Psoas muscle (tissue), 8 donors: ENCODE measurements around the gene POLR2E. TPM values are rescaled to one million over a fixed set of nuclear protein-coding genes. Genes with fewer than 3 reads are reported as not detected.

Source experiments
- ATAC-seq, 4 donors: fragments of 200-7000 bp; cut with Tn5 transposase; one replicate each; pipeline ENCODE4 v1.9.1; 2020; ENCODE audit warnings: moderate library complexity in 3 of 4, mild to moderate bottlenecking in 2 of 4
- DNase-seq, 2 donors: peaks; one replicate each; pipeline ENCODE4 v3.0.0-alpha.2; 2020
- H3K27ac ChIP-seq: fragments of 200-600 bp; one replicate; pipeline ENCODE4 v1.8.0; 2022
- H3K27me3 ChIP-seq, 3 donors: fragments of 200-600 bp in 1 of 3; one replicate each; pipeline versions ENCODE4 v1.6.1 to v1.8.0; 2013 to 2022; ENCODE audit warnings: low read length in 2 of 3, mild to moderate bottlenecking in 2 of 3, moderate library complexity in 1 of 3; ENCODE audit not compliant: insufficient read depth in 3 of 3
- H3K36me3 ChIP-seq, 2 donors: fragments of 200-600 bp in 1 of 2; one replicate each; pipeline versions ENCODE4 v1.6.1 to v1.8.0; 2013 to 2022; ENCODE audit warnings: low read depth in 1 of 2, mild to moderate bottlenecking in 1 of 2, moderate library complexity in 1 of 2; ENCODE audit not compliant: insufficient read depth in 1 of 2
- H3K4me1 ChIP-seq: fragments of 200-600 bp; one replicate; pipeline ENCODE4 v1.8.0; 2022
- H3K4me3 ChIP-seq: fragments of 200-600 bp; one replicate; pipeline ENCODE4 v1.8.0; 2022; ENCODE audit warnings: mild to moderate bottlenecking
- H3K9me3 ChIP-seq: fragments of 200-600 bp; one replicate; pipeline ENCODE4 v1.8.0; 2022
- whole genome bisulfite sequencing, 3 donors: extraction: QIAGEN DNeasy Blood & Tissue Kit; methylation state at CpG; one replicate each; pipeline versions ENCODE4 v1.1.6 to v1.1.7; 2013; 5-methylcytosine and 5-hydroxymethylcytosine counted together
- intact Hi-C, 2 donors: fragments of 100-400 bp; cut with DNase I; formaldehyde crosslinking; loops; one replicate each; pipeline versions ENCODE4 v1.11.0 to v1.14.2; 2022
- polyA plus RNA-seq, 3 donors: library from polyadenylated mRNA; stranded (reverse); fragments of 200-250 nt; gene quantifications; one replicate each; pipeline ENCODE4 v1.2.3, GENCODE V29; 2013
- total RNA-seq, 4 donors: library from RNA; stranded (reverse); fragmentation: NEBNext Ultra II Directional in 2 of 4; extraction: Animal tissue kit (Norgen Biotek cat#: 25700) in 2 of 4; gene quantifications; one replicate each; pipeline versions ENCODE4 v1.2.1 to v1.2.4, GENCODE V29; 2021 to 2023
- TF ChIP-seq, protein P1 (sequence below): fragments of 200-600 bp; IDR thresholded peaks from one replicate; pipeline ENCODE4 v1.8.0; 2022; ENCODE audit warnings: antibody characterized with exemption
- donor health status: healthy with polysubstance abuse.
- donor health status: DM: no; HTN: no; CAD: no; lungs with moderate emphysema.
- donor health status: Bipolar disorder and iron deficiency.
- donor health status: healthy.
- donor health status: DM: yes; HTN: yes; CAD: no.
- donor health status: DM: no; HTN: no; CAD: no.
- donor health status: DM: no; HTN: no; CAD: no.
- donor health status: DM: yes; HTN: yes; CAD: no.

Gene POLR2E
- total and polyA plus RNA-seq, 7 donors = 133 to 243 (median 147) TPM

DNA sequence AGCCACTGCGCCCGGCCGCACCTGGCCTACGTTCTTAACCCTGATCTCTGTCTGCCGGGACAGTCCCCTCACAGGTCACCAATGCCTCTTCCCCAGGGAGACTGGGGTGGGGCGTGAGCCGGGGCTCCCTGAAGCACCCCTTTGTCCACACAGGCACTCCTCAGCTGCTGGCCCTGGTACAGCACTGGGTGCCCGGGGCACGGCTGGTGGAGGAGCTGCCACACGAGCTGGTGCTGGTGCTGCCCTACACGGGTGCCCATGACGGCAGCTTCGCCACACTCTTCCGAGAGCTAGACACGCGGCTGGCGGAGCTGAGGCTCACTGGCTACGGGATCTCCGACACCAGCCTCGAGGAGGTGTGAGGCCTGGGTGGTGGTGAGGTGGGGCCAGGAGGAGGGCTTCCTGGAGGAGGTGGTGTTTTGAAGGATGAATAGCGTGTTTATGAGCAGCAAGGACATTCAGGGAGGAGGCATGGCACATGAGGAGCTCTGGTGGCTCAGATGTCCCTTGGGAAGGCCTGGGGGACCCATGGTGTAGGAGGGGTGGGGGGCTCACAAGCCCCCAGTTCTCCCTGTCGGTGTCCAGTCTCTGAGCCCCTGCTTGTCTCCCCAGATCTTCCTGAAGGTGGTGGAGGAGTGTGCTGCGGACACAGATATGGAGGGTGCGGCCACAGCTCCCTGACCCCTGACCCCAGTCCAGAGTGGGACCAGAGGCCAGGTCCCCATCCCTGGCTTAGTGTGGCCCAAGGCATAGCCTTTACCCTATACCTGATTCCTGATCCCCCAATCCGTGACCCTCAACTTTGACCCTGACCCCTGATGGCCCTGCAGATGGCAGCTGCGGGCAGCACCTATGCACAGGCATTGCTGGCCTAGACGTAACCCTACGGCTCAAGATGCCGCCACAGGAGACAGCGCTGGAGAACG lies 41.7 kb downstream of the POLR2E start:
- 90 to 92% (median 91%) methylated on average over 31 of the region's 31 CpGs for WGBS, 3 donors
- Histone ChIP-seq H3K27ac (no peak overlapping the region), H3K4me1 (no peaks in the 10 kb centered on the region), H3K9me3 (peaks cover 28% of the 10 kb centered on the region), H3K4me3 (no peak overlapping the region), H3K36me3 (peaks cover 0 to 42% of the 10 kb centered on the region in 2 donors), H3K27me3 (no peaks in the 10 kb centered on the region)
- no peak for DNase-seq
- intact Hi-C loops = no loop called here
- ATAC-seq = no peak
- TF ChIP-seq, protein P1, sequence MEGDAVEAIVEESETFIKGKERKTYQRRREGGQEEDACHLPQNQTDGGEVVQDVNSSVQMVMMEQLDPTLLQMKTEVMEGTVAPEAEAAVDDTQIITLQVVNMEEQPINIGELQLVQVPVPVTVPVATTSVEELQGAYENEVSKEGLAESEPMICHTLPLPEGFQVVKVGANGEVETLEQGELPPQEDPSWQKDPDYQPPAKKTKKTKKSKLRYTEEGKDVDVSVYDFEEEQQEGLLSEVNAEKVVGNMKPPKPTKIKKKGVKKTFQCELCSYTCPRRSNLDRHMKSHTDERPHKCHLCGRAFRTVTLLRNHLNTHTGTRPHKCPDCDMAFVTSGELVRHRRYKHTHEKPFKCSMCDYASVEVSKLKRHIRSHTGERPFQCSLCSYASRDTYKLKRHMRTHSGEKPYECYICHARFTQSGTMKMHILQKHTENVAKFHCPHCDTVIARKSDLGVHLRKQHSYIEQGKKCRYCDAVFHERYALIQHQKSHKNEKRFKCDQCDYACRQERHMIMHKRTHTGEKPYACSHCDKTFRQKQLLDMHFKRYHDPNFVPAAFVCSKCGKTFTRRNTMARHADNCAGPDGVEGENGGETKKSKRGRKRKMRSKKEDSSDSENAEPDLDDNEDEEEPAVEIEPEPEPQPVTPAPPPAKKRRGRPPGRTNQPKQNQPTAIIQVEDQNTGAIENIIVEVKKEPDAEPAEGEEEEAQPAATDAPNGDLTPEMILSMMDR = no peak

DNA sequence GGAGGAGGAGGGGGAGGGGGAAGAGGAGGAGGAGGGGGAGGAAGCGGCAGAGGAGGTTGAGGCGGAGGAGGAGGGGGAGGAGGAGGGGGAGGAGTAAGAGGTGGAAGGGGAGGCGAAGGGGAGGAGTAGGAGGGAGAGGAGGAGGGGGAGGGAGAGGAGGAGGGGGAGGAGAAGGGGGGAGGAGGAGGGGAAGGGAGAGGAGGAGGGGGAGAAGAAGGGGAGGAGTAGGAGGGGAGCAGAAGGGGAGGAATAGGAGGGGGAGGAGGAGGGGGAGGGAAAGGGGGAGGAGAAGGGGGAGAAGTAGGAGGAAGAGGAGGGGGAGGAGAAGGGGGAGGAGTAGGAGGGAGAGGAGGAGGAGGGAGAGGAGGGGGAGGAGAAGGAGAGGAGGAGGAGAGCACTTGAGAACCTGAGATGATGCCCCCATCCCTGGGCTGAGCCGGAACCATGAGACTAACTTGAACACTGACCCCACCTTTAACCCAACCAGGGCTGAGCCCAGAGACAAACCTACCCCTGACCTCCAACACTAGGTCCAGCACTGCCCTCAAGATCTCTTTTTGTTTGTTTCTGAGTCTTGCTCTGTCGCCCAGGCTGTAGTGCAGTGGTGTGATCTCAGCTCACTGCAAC lies 42.7 kb downstream of the POLR2E start:
- 80 to 84% (median 82%) methylated on average over 2 to 3 of the region's 5 CpGs for WGBS, 3 donors
- peaks cover 18% of the 10 kb centered on the region for H3K9me3 ChIP-seq
- no peak for ATAC-seq
- no peak overlapping the region for H3K27ac ChIP-seq
- intact Hi-C loops = no loop called here
- H3K27me3 ChIP-seq = no peaks in the 10 kb centered on the region
- DNase-seq = no peak
- H3K36me3 ChIP-seq = peaks cover 0 to 37% of the 10 kb centered on the region in 2 donors
- TF ChIP-seq, protein P1 = no peak
- no peak overlapping the region for H3K4me3 ChIP-seq
- H3K4me1 ChIP-seq = no peaks in the 10 kb centered on the region

DNA sequence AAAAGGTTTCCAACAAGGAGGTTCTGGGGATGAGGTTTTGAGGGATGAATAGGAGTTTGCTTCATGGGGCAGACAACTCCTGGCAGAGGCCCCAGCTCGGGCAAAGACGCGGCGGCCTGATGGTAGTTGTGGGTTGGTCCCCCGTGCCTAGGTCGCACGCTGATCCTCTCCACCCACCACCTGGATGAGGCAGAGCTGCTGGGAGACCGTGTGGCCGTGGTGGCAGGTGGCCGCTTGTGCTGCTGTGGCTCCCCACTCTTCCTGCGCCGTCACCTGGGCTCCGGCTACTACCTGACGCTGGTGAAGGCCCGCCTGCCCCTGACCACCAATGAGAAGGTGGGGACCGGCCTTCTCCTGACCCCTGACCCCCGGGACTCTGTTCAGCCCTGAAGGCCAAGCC lies 43.4 kb downstream of the POLR2E start:
- Histone ChIP-seq H3K27me3 (no peaks in the 10 kb centered on the region), H3K27ac (no peak overlapping the region), H3K36me3 (peaks cover 0 to 37% of the 10 kb centered on the region in 2 donors), H3K4me3 (no peak overlapping the region), H3K9me3 (peaks cover 11% of the 10 kb centered on the region), H3K4me1 (no peaks in the 10 kb centered on the region)
- intact Hi-C loops = no loop called here
- DNase-seq (no peak), ATAC-seq (no peak)
- TF ChIP-seq, protein P1 = no peak
- 91 to 95% (median 91%) methylated on average over 17 of the region's 17 CpGs for WGBS, 3 donors

DNA sequence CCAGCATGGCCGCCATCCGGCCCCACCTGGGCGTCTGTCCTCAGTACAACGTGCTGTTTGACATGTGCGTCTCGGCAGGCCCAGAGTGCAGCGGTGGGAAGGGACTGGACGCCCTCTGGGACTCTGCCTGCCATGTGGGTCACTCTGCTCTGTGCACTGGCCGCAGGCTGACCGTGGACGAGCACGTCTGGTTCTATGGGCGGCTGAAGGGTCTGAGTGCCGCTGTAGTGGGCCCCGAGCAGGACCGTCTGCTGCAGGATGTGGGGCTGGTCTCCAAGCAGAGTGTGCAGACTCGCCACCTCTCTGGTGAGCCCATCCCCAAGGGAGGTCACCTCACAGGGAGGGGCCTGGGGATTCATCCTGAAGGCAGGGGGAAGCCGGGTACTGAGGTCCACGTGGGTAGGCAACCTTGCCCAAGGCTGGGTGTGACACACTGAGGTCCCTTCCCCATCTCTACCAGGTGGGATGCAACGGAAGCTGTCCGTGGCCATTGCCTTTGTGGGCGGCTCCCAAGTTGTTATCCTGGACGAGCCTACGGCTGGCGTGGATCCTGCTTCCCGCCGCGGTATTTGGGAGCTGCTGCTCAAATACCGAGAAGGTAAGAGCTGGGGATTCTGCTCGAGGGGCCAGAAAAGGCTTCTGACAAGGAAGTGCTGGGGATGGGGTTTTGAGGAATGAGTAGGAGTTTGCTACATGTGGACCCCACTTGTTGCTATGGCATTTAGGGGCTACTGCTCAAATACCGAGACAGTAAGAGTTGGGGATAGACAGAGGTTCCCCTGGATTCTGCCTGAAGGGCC lies 44.0 kb downstream of the POLR2E start:
- no peak for DNase-seq
- 82 to 85% (median 84%) methylated on average over 31 of the region's 31 CpGs for WGBS, 3 donors
- no peak overlapping the region for H3K4me3 ChIP-seq
- peaks cover 5% of the 10 kb centered on the region for H3K9me3 ChIP-seq
- intact Hi-C loops = no loop called here
- H3K27me3 ChIP-seq = no peaks in the 10 kb centered on the region
- TF ChIP-seq, protein P1 = no peak
- H3K4me1 ChIP-seq = no peaks in the 10 kb centered on the region
- H3K27ac ChIP-seq = no peak overlapping the region
- no peak for ATAC-seq
- peaks cover 0 to 38% of the 10 kb centered on the region in 2 donors for H3K36me3 ChIP-seq
